ENCODE data around the gene IPP.

Gene IPP

DNA sequence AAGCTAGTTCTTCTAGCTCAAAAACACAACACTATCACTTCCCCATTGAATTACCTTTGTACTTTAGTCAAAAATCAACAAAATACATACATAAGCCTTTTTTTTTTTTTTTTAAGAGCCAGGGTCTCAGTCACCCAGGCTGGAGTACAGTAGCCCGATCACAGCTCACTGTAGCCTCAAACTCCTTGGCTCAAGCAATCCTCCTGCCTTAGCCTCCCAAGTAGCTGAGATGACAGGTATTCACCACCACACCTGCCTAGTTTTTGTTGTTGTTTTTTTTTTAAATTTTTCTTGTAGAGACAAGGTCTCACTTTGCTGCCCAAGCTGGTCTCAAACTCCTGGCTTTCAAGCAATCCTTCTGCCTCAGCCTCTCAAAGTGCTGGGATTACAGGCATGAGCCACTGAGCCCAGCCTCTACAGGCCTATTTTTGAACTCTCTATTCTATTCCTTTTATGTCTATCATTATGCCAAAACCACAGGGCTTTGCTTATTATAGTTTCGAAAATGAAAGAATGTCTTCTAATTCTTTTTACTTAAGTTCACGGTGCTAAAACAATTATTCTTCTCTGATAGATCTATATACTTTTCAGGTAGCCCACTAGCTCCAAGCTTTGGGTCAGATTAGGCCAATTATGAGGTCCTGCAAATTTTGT is 93.8 kb downstream of the IPP start:
- H3K9me3 ChIP-seq (ENCODE audit: control insufficient read depth, low read depth, low read length): no peaks in the 10 kb centered on the region
- H3K36me3 ChIP-seq (ENCODE audit: control insufficient read depth, low read depth, low read length): peaks cover 92% of the 10 kb centered on the region
- H3K4me3 ChIP-seq (ENCODE audit: low read length): no peak overlapping the region
- no peak overlapping the region for H3K27ac ChIP-seq (ENCODE audit: low read length)
- no peaks in the 10 kb centered on the region for H3K27me3 ChIP-seq (ENCODE audit: control insufficient read depth, insufficient read depth, low read length)
- no peaks in the 10 kb centered on the region for H3K4me1 ChIP-seq (ENCODE audit: control insufficient read depth, low read depth, low read length)
- H3K9ac ChIP-seq (ENCODE audit: low read length): no peak overlapping the region

DNA sequence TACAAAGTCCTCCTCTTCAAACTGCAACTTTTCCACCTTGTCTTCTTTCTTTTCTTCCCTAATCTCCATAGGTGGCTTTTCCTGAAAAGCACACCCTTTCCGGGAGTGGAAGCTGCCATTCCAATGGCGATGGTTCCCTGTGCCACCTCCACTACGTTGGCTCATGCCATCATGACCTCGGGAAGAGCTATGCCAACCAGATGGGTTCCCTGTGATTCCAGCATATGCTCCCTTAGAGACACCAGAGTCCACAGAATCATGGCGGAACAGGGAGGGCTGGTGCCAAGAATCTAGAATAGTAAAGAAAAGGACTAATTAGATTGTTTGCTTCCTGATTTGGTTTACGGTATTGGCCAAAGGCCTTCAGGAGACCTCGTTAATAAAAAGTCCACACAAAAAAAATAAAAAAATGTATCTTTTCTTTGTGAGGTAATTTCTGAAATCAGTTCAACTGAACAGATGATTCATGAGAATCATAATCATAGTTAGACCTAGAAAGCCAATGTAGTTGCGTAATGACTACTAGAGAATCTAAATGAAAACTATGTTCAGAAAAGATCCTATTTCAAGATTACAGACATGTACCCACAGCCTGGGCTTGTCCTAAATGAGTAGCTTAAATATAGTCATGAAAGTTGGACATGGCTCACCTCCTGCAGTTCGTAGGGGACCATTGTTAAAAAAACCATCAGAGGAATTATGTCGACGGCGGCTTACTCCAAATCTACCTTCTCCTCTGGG is 95.7 kb downstream of the IPP start:
- Histone ChIP-seq H3K4me1 (ENCODE audit: control insufficient read depth, low read depth, low read length) (no peaks in the 10 kb centered on the region), H3K36me3 (ENCODE audit: control insufficient read depth, low read depth, low read length) (peaks cover 95% of the 10 kb centered on the region), H3K27me3 (ENCODE audit: control insufficient read depth, insufficient read depth, low read length) (no peaks in the 10 kb centered on the region), H3K4me3 (ENCODE audit: low read length) (no peak overlapping the region), H3K9ac (ENCODE audit: low read length) (no peak overlapping the region), H3K27ac (ENCODE audit: low read length) (no peak overlapping the region), H3K9me3 (ENCODE audit: control insufficient read depth, low read depth, low read length) (no peaks in the 10 kb centered on the region)

Measured in iPS-18a (cell line).